Panc1 (cell line): ENCODE results near the gene CCL20.

Experiments used
- POLR2AphosphoS5 ChIP-seq: IDR thresholded peaks from 2 replicates; pipeline ENCODE4 v1.6.1; 2012; ENCODE audit warnings: mild to moderate bottlenecking, low read depth, low read length, moderate library complexity
- SIN3A ChIP-seq: IDR thresholded peaks from 2 replicates; pipeline ENCODE4 v1.6.1; 2012; ENCODE audit warnings: low read depth, mild to moderate bottlenecking, low read length, moderate library complexity, borderline replicate concordance; ENCODE audit not compliant: insufficient read depth
- TF ChIP-seq, protein P1 (sequence below): fragments of 450-650 bp; IDR thresholded peaks from 2 replicates; pipeline ENCODE4 v1.5.1; 2017; ENCODE audit warnings: mild to moderate bottlenecking
- TF ChIP-seq, protein P2 (sequence below), 2 experiments: IDR thresholded peaks; 2 replicates each; pipeline ENCODE4 v1.6.1; 2011 to 2012; ENCODE audit warnings: low read depth in 2 of 2, control low read depth in 1 of 2, low read length in 1 of 2, mild to moderate bottlenecking in 1 of 2, moderate library complexity in 1 of 2; ENCODE audit not compliant: insufficient read depth in 1 of 2

DNA sequence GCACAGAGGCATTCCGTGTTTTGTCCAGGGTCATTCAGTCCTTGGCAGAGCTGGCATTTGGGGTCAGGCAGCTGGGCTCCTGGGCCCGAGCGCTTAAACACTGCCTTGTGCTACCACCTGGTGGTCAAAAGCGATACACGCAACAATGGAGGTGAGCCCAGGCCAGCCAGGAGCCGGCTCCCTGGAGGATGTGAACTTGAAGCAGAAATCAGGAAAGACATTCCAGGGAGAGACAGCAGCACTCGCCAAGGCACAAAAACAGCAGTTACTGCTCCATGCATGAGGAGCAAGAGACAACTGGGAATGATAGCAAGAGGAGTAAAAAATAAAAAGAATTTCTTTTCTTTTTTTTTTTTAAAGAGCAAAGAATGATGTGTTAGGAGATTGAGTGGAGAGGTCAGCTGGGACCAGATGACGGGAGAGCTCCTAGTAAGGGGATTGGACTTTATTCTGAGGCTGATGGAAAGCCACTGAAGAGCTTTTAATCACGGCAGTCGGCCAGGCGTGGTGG, 47.2 kb upstream of the CCL20 start:
- TF ChIP-seq POLR2AphosphoS5, result no peak
- TF ChIP-seq, protein P1, sequence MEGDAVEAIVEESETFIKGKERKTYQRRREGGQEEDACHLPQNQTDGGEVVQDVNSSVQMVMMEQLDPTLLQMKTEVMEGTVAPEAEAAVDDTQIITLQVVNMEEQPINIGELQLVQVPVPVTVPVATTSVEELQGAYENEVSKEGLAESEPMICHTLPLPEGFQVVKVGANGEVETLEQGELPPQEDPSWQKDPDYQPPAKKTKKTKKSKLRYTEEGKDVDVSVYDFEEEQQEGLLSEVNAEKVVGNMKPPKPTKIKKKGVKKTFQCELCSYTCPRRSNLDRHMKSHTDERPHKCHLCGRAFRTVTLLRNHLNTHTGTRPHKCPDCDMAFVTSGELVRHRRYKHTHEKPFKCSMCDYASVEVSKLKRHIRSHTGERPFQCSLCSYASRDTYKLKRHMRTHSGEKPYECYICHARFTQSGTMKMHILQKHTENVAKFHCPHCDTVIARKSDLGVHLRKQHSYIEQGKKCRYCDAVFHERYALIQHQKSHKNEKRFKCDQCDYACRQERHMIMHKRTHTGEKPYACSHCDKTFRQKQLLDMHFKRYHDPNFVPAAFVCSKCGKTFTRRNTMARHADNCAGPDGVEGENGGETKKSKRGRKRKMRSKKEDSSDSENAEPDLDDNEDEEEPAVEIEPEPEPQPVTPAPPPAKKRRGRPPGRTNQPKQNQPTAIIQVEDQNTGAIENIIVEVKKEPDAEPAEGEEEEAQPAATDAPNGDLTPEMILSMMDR, result peak; percentile 84
- TF ChIP-seq, protein P2, sequence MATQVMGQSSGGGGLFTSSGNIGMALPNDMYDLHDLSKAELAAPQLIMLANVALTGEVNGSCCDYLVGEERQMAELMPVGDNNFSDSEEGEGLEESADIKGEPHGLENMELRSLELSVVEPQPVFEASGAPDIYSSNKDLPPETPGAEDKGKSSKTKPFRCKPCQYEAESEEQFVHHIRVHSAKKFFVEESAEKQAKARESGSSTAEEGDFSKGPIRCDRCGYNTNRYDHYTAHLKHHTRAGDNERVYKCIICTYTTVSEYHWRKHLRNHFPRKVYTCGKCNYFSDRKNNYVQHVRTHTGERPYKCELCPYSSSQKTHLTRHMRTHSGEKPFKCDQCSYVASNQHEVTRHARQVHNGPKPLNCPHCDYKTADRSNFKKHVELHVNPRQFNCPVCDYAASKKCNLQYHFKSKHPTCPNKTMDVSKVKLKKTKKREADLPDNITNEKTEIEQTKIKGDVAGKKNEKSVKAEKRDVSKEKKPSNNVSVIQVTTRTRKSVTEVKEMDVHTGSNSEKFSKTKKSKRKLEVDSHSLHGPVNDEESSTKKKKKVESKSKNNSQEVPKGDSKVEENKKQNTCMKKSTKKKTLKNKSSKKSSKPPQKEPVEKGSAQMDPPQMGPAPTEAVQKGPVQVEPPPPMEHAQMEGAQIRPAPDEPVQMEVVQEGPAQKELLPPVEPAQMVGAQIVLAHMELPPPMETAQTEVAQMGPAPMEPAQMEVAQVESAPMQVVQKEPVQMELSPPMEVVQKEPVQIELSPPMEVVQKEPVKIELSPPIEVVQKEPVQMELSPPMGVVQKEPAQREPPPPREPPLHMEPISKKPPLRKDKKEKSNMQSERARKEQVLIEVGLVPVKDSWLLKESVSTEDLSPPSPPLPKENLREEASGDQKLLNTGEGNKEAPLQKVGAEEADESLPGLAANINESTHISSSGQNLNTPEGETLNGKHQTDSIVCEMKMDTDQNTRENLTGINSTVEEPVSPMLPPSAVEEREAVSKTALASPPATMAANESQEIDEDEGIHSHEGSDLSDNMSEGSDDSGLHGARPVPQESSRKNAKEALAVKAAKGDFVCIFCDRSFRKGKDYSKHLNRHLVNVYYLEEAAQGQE (IDR thresholded peaks at IDR 0.05; ENCODE audit: insufficient read depth in 1 of 2, low read depth in 2 of 2, low read length in 1 of 2), result no peak
- no peak for TF ChIP-seq SIN3A
